ENCODE results near the gene CDC42EP2.

GRCh38 chr11:65291613-65292012 is 23.1 kb upstream of the CDC42EP2 start:
- TF ChIP-seq CTCF (IDR thresholded peaks at IDR 0.05; ENCODE audit: insufficient read depth, low read length) (no peak), POLR2AphosphoS5 (IDR thresholded peaks at IDR 0.05; ENCODE audit: low read depth) (no peak), REST (IDR thresholded peaks at IDR 0.05; ENCODE audit: insufficient replicate concordance, low read depth) (no peak), SPI1 (IDR thresholded peaks at IDR 0.05; ENCODE audit: borderline replicate concordance, low read depth) (no peak), GABPA (IDR thresholded peaks at IDR 0.05; ENCODE audit: low read depth) (no peak)

All from HL-60 (cell line).